SK-N-DZ (cell line): Measurements from ENCODE around the gene ZNF575.
"Not testable (repeated sequence)": the region's sequence is repeated elsewhere in the genome, so short reads cannot be mapped to it uniquely, and the experiment has no call there.

Experiments used
- DNase-seq: peaks from one replicate; pipeline ENCODE4 v3.0.0-alpha.2; 2015; ENCODE audit warnings: low spot score

The ZNF575 gene

DNA sequence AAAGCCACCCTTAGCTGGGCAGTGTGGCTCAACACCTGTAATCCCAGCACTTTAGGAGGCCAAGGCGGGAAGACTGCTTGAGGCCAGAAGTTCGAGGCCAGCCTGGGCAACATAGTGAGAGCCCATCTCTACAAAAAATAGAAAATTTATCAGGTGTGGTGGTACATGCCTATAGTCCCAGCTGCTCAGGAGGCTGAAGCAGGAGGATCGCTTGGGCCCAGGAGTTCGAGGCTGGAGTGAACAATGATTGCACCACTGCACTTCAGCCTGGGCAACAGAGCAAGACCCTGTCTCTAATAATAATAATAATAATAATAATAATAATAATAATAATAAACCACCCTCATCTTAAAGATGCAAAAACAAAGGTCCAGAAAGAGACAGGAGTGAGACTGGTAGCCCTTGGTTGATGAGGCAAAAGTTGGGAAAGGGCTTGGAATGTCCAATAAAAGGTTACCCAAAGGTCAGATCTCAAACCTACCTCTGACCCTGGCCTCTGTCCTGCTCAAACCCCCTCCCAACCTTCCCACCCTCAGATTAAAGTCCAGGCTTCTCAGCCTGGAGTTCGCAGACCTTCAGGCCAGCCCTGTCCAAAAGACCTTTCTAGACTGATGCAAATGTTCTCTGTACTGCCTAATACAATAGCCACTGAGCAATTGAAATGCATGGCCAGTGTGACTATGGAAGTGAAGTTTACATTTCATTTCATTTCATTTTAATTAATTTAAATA is 9.1 kb downstream of the ZNF575 start:
- DNase-seq, result no peak

DNA sequence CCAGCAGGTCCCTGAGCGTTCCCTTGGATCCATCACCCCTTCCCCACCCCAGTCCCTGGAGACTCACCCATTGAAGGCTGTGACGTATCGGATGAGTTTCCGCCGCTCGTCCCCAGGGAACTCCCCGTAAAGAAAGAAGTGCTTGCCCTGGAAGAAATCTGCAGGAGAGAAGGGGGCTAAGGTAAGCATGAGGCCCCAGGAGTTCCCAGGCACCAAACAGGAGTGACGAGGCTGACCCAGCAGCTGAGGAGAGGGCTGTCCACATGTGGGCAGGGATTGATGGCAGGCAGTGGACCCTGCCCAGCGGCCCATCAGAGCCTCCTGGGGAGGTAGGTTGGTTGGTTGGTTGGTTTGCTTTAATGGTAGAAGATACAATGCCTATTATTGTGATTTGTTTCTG is 11.1 kb downstream of the ZNF575 start:
- no peak for DNase-seq

- no peak for DNase-seq
Measured at GRCh38 chr19:43545276-43545675, 12.3 kb downstream of the ZNF575 start.

DNA sequence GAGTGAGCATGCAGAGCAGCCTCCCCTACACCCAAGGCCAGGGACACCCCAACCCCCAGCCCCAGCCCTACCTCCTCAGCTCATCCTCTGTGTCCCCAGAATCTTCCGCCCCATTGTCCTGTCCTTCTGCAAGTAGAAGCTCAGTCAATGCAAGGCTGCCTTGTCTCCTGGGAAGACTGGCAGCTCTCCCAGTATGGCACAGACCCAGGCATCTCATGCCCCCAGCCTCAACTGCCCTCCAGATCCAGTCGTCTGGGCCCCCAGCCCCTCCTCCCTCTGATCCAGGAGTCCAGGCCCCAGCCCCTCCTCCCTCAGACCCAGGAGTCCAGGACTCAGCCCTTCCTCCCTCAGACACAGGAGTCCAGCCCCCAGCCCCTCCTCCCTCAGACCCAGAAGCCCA is 13.0 kb downstream of the ZNF575 start:
- no peak for DNase-seq

GRCh38 chr19:43546581-43546980 is 13.6 kb downstream of the ZNF575 start:
- no peak for DNase-seq

DNA sequence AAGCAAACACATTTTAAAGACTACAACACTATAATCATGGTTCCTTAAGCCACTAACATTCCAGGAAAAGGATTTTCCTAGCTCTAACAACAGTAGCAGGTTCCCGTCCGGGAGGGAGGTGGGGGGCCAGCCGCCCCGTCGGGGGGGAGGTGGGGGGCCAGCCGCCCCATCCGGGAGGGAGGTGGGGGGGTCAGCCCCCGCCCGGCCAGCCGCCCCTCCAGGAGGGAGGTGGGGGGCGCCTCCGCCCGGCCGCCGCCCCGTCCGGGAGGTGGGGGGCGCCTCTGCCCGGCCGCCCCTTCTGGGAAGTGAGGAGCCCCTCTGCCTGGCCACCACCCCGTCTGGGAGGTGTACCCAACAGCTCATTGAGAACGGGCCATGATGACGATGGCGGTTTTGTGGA is 14.9 kb downstream of the ZNF575 start:
- not testable (repeated sequence) for DNase-seq

DNA sequence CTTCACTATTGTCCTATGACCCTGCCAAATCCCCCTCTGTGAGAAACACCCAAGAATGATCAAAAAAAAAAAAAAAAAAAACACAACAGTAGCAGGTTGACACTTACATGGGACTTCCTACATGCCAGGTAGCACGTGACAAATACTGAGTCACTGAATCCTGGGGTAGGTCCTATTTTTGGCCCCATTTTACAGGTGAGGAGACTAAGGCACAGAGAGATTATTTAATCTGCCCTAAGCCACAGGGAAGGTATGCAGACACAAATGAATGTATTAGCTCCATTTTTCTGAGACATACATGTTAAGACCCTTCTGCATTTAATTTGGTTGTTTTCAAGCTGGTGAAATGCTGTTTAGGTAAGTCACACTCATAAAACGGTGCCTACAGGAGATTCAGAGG is 15.7 kb downstream of the ZNF575 start:
- DNase-seq, result no peak

DNA sequence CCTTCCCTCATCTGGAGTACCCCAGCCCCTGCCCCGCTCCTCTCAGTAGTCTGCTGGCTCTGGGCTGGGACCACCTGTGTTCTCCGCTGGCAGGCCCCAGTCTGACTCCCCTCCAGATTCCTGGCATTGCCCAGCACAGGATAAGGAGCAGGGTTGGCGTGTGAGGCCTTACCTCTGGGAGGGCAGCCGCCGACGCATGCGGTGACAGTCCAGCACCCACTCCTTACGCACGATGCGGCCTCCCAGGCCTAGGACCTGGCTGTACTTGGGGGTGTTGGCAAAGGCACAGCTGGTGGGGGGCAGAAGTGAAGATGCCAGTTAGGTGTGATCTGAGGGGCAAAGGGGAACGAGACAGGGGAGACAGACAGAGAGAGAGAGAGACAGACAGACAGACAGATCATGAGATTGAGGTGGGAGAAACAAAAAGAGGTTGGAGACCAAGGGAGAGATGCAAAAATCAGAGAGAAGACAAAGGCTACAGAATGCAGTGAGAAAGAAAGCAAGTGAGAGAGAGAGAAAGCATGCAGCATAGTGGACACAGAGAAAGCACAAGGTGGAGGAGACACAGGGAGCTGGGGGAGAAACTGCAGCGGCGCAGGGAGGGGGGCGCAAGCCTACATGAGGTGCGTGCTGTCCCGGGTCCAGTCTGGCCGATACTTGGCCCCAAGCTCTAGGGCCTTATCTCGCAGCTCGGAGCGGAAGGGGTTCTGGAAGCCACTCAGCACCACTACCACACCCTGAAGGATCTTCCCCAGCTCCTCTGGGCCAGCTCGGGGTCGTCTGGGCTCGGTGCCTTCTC is 18.6 kb downstream of the ZNF575 start:
- DNase-seq, result no peak

GRCh38 chr19:43552198-43552450 is 19.1 kb downstream of the ZNF575 start:
- DNase-seq, result no peak

GRCh38 chr19:43552616-43553015 is 19.6 kb downstream of the ZNF575 start:
- DNase-seq, result no peak

- no peak for DNase-seq
Measured at GRCh38 chr19:43553656-43554055, 20.7 kb downstream of the ZNF575 start.

DNA sequence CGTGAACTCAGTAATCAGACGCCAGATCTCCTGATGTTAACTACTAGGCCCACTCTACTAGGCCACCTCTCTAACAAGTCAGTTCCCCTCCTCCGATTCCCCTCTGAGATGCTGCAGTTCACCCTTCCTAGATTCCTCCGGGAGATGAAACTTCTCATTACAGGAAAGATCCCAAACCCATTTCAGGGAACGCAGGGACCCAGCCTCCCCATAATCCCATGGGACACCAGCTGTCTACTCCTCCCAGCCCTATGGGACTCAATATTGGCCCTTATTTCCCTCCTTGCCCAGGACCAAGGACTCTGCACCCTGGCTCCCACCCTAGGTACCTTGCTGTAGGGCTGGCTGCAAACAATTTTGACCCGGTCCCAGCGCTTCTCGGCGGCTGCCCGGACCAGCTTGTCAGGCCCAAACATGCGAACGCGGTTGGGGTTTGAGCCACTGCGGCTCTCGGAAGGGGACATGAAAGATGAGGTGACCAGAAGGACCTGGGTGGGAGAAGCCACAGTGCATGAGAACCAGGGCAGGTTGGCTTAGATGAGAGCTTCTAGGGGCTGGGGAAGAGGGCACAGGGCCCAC is 21.4 kb downstream of the ZNF575 start:
- DNase-seq, result no peak

DNA sequence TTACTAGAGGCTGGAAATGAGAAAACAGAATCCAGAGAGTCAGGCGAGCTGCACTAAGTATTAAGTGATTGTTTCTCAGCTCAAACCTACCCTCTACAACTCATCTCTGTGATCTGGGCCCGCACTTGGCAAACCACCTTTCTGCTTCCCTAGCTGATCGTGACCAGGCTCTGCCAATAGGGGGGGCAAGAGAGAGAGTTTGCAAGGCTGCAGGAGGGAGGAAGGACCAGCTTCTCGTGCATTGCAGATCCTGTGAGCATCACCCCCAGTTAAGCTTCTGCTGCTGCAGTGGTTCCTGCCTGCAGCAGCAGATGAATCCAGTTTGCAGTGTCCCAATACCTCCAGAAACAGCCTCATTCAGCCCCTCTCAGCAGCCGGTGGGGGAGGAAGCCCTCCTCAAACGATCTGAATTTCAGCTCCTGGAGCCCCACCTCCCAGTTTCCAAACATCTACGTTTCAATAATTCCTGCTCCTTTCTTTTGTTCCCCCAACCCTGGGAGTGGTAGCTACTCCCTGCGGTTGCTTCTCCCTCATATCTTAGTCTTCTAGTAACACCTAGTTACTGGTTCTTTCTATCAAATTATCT is 22.3 kb downstream of the ZNF575 start:
- peak; percentile 47 for DNase-seq

DNA sequence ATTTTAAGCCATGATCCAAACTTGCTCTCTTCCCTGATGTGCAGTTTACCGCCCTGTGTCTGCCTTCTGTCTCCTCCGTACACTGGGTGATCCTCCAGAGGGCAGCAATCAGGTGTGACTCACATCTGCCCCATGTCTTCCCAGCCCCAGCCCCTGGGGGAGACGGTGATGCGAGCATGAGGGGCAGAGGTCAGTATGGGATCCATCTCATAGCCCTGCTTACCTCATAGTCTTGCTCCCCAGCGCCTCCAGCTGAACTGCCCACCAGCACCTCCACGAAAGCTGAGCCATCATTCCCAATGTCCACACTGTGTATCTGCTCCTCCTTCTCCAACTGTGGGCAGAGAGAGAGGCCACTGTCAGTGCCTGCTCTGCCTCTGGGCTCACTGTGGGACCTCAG is 27.7 kb downstream of the ZNF575 start:
- DNase-seq, result no peak

GRCh38 chr19:43561139-43561970 is 28.4 kb downstream of the ZNF575 start:
- no peak for DNase-seq

- DNase-seq, result no peak
Measured at GRCh38 chr19:43562226-43562697, 29.3 kb downstream of the ZNF575 start.

GRCh38 chr19:43562698-43563241 is 29.8 kb downstream of the ZNF575 start:
- no peak for DNase-seq

GRCh38 chr19:43563816-43564457 is 30.9 kb downstream of the ZNF575 start:
- DNase-seq, result no peak

GRCh38 chr19:43564800-43565199 is 31.8 kb downstream of the ZNF575 start:
- DNase-seq, result peak; percentile 15

DNA sequence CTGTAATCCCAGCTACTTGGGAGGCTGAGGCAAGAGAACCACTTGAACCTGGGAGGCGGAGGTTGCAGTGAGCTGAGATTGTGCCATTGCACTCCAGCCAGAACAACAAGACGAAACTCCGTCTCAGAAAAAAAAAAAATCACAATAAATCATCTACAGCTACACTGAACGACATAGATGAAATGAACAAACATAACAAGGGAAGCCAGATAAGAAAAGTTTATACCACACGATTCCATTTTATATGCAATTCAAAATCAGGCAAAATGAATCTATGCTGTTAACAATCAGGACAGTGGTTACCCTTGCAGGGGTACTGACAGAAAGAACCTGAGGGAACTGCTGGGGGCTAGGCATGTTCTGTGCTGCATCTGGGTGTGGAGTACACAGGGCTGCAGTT is 36.7 kb downstream of the ZNF575 start:
- no peak for DNase-seq
